Adrenal gland (tissue), 12 donors: Measurements from ENCODE around the gene CADPS. TPM values are rescaled to one million over a fixed set of nuclear protein-coding genes. Genes with fewer than 3 reads are reported as not detected.

Experiments
- DNase-seq, 7 donors: peaks; one replicate each; pipeline ENCODE4 v3.0.0-alpha.2; 2019 to 2020
- H3K27ac ChIP-seq, 5 donors: fragments of 200-600 bp; sonication (generic) in 4 of 5; 1 replicate in 3 of 5; 2 replicates in 2 of 5; pipeline versions ENCODE4 v1.5.1 to v1.8.0; 2016 to 2020; ENCODE audit warnings: mild to moderate bottlenecking in 1 of 5
- H3K27me3 ChIP-seq: fragments of 200-600 bp; 2 replicates; pipeline ENCODE4 v1.8.0; 2021
- H3K36me3 ChIP-seq, 2 donors: fragments of 200-600 bp; replicated peaks in 1 of 2; 1 replicate in 1 of 2; 2 replicates in 1 of 2; pipeline versions ENCODE4 v1.5.1 to v1.8.0; 2018 to 2022
- H3K4me1 ChIP-seq, 2 donors: fragments of 200-600 bp; replicated peaks in 1 of 2; 1 replicate in 1 of 2; 2 replicates in 1 of 2; pipeline versions ENCODE4 v1.5.1 to v1.8.0; 2018 to 2021
- H3K4me3 ChIP-seq, 4 donors: fragments of 200-600 bp; sonication (generic) in 3 of 4; one replicate each; pipeline ENCODE4 v1.5.1; 2016 to 2018
- H3K9me3 ChIP-seq, 3 donors: fragments of 200-600 bp; sonication (generic) in 1 of 3; replicated peaks in 1 of 3; 1 replicate in 2 of 3; 2 replicates in 1 of 3; pipeline versions ENCODE4 v1.5.1 to v1.8.0; 2016 to 2021
- POLR2A ChIP-seq, 2 donors: fragments of 450-650 bp; IDR thresholded peaks; one replicate each; pipeline ENCODE4 v1.6.1; 2017; ENCODE audit warnings: antibody characterized with exemption in 2 of 2, mild to moderate bottlenecking in 2 of 2, moderate library complexity in 1 of 2
- WGBS, 4 donors: extraction: QIAGEN DNeasy Blood & Tissue Kit in 2 of 4; methylation state at CpG; one replicate each; pipeline versions ENCODE4 v1.1.5 to v1.1.7; 2013 to 2017; 5-methylcytosine and 5-hydroxymethylcytosine counted together
- intact Hi-C, 2 donors: fragments of 100-400 bp; cut with DNase I; formaldehyde crosslinking; loops; one replicate each; pipeline versions ENCODE4 v1.14.1 to v1.15.0; 2022 to 2023
- polyA plus RNA-seq, 3 donors: library from polyadenylated mRNA; stranded (reverse); fragments of 200-250 nt in 2 of 3; fragments of 350-450 nt in 1 of 3; fragmentation: Illumina TruSeq in 1 of 3; extraction: RNeasy Lipid Tissue Mini Kit (QIAGEN cat#74804) in 1 of 3; gene quantifications; one replicate each; pipeline ENCODE4 v1.2.3, GENCODE V29; 2013 to 2014
- total RNA-seq, 9 donors: library from RNA; depleted of rRNA in 4 of 9; stranded (reverse); fragments of >200 nt in 4 of 9; fragments of 120-200 nt in 1 of 9; fragmentation: NEBNext Ultra II Directional in 1 of 9; extraction: Animal tissue kit (Norgen Biotek cat#: 25700) in 1 of 9; gene quantifications; one replicate each; pipeline versions ENCODE4 v1.1.0 to v1.2.4, GENCODE V29; 2013 to 2023
- TF ChIP-seq, protein P1 (sequence below), 6 experiments: fragments of 450-650 bp in 4 of 6; fragments of 200-600 bp in 2 of 6; sonication (generic) in 1 of 6; IDR thresholded peaks; 1 replicate in 5 of 6; 2 replicates in 1 of 6; pipeline versions ENCODE4 v1.5.1 to v1.8.0; 2016 to 2021; ENCODE audit warnings: antibody characterized with exemption in 6 of 6, mild to moderate bottlenecking in 2 of 6, moderate library complexity in 1 of 6
- donor health status: healthy with polysubstance abuse.
- donor health status: Bipolar disorder and iron deficiency.
- donor health status: DM: yes; HTN: yes; CAD: no.
- donor health status: DM: no; HTN: no; CAD: no.
- donor health status: DM: no; HTN: no; CAD: no.
- donor health status: DM: yes; HTN: yes; CAD: no.

The CADPS gene
- total and polyA plus RNA-seq, 12 donors, result 0.24 to 36.5 (median 11.2) TPM; not detected in 2

DNA sequence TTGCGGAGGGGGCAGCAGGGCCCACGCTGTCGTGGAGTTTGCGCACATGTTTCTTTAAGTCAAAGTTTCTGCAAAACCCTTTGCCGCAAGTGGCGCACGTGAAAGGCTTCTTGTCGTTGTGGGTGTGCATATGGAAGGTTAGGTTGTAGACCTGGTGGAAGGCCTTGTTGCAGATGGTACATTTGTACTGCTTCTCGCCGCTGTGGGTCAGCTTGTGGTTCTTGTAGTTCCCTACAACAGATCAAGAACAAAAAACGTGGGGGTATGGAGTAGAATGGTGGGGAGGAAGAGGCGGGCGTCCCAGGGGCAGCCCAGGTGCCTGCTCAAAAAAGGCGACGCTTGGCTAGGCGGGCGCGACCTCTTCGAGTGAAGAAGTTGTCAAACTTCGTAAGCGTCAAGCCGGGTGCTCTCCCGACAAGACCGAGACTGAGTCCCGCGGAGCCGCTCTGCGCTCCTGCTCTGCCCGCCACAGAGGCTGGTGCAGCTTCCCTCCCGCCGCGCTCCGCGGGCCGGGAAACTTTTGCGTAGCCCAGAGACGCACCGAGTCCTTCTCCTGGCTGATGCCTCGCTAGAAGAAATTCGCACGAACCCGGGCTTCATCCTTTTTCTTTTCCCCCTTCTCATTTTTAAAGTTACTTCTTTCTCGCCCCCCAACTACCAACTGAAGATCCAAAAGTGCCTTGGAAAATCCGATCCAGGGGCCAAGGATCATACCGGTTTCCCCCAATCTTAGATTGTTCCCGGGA is 504.9 kb downstream of the CADPS start:
- intact Hi-C loops, result no loop called here
- no peak for DNase-seq
- H3K27ac ChIP-seq, result no peak overlapping the region
- no peaks in the 10 kb centered on the region for H3K9me3 ChIP-seq
- H3K36me3 ChIP-seq, result no peaks in the 10 kb centered on the region
- H3K4me1 ChIP-seq, result peaks cover 0 to 19% of the 10 kb centered on the region in 2 donors
- TF ChIP-seq, protein P1, sequence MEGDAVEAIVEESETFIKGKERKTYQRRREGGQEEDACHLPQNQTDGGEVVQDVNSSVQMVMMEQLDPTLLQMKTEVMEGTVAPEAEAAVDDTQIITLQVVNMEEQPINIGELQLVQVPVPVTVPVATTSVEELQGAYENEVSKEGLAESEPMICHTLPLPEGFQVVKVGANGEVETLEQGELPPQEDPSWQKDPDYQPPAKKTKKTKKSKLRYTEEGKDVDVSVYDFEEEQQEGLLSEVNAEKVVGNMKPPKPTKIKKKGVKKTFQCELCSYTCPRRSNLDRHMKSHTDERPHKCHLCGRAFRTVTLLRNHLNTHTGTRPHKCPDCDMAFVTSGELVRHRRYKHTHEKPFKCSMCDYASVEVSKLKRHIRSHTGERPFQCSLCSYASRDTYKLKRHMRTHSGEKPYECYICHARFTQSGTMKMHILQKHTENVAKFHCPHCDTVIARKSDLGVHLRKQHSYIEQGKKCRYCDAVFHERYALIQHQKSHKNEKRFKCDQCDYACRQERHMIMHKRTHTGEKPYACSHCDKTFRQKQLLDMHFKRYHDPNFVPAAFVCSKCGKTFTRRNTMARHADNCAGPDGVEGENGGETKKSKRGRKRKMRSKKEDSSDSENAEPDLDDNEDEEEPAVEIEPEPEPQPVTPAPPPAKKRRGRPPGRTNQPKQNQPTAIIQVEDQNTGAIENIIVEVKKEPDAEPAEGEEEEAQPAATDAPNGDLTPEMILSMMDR (IDR thresholded peaks at IDR 0.05), result no peak
- no peak for TF ChIP-seq POLR2A (IDR thresholded peaks at IDR 0.05)
- H3K4me3 ChIP-seq, result no peak overlapping the region
- 4 to 5% (median 4%) methylated on average over 43 to 46 of the region's 46 CpGs for WGBS, 4 donors
- peaks cover 89% of the 10 kb centered on the region for H3K27me3 ChIP-seq

- no peak overlapping the region for H3K4me3 ChIP-seq
- no peaks in the 10 kb centered on the region for H3K36me3 ChIP-seq
- H3K27me3 ChIP-seq, result peaks cover 88% of the 10 kb centered on the region
- no peaks in the 10 kb centered on the region for H3K9me3 ChIP-seq
- no peak for TF ChIP-seq POLR2A (IDR thresholded peaks at IDR 0.05)
- TF ChIP-seq, protein P1 (IDR thresholded peaks at IDR 0.05), result no peak
- intact Hi-C loops, result no loop called here
- peaks cover 0 to 19% of the 10 kb centered on the region in 2 donors for H3K4me1 ChIP-seq
- whole genome bisulfite sequencing, 4 donors, result 6 to 10% (median 7%) methylated on average over 11 to 12 of the region's 12 CpGs
- no peak for DNase-seq
- no peak overlapping the region for H3K27ac ChIP-seq
Measured at GRCh38 chr3:62369476-62369743, 505.8 kb downstream of the CADPS start.

- no peak overlapping the region for H3K4me3 ChIP-seq
- no peak for TF ChIP-seq POLR2A (IDR thresholded peaks at IDR 0.05)
- TF ChIP-seq, protein P1 (IDR thresholded peaks at IDR 0.05), result no peak
- H3K27me3 ChIP-seq, result peaks cover 83% of the 10 kb centered on the region
- DNase-seq, result no peak
- H3K4me1 ChIP-seq, result peaks cover 0 to 16% of the 10 kb centered on the region in 2 donors
- no peaks in the 10 kb centered on the region for H3K36me3 ChIP-seq
- H3K27ac ChIP-seq, result no peak overlapping the region
- intact Hi-C loops, result no loop called here
- WGBS, 4 donors, result 3 to 5% (median 4%) methylated on average over 25 to 58 of the region's 58 CpGs
- H3K9me3 ChIP-seq, result no peaks in the 10 kb centered on the region
Measured at GRCh38 chr3:62368705-62369475, 506.3 kb downstream of the CADPS start.

DNA sequence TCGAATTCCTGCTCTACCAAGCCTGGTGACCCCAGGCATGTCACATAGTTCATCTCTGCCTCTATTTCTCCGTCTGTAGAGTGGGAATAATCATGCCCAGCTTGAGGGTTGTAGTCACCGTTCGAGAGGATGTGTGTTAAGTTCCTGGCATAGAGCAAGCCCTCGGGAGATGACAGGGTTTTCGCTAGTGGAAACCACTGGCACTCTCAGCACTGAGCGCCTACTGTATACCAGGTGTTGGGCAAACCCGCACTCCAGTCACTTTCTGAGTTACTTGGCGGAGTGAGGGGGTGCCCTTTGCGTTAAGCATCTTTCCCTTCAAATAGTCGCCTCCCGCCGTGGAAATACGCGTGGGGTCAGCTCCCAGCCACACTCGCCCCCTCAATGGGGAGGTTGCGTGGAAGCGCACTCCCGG is 506.9 kb downstream of the CADPS start:
- DNase-seq, result no peak
- intact Hi-C loops, result no loop called here
- Histone ChIP-seq H3K36me3 (no peaks in the 10 kb centered on the region), H3K4me1 (peaks cover 0 to 13% of the 10 kb centered on the region in 2 donors), H3K27ac (no peak overlapping the region), H3K27me3 (peaks cover 81% of the 10 kb centered on the region), H3K9me3 (no peaks in the 10 kb centered on the region), H3K4me3 (no peak overlapping the region)
- TF ChIP-seq, protein P1 (IDR thresholded peaks at IDR 0.05), result no peak
- TF ChIP-seq POLR2A (IDR thresholded peaks at IDR 0.05), result no peak
- WGBS, 4 donors, result 4 to 7% (median 6%) methylated on average over 13 to 19 of the region's 19 CpGs
